Fibroblast of lung (primary cell): ENCODE data around the gene LSM12. TPM values are rescaled to one million over a fixed set of nuclear protein-coding genes. Genes with fewer than 3 reads are reported as not detected.
"Not testable (repeated sequence)": the region's sequence is repeated elsewhere in the genome, so short reads cannot be mapped to it uniquely, and the experiment has no call there.

ENCODE experiments used
- DNase-seq, 2 donors: peaks; one replicate each; pipeline versions ENCODE4 v3.0.0 to v3.0.0-alpha.2; 2010; ENCODE audit warnings: low read depth in 2 of 2
- H2AFZ ChIP-seq: 2 replicates; pipeline ENCODE4 v1.5.1; 2012; ENCODE audit warnings: low read length, control low read depth, inconsistent platforms
- H3K27ac ChIP-seq: 2 replicates; pipeline ENCODE4 v1.5.1; 2011; ENCODE audit warnings: low read length, control low read depth; ENCODE audit not compliant: insufficient read depth
- H3K27me3 ChIP-seq: 2 replicates; pipeline ENCODE4 v1.5.1; 2011; ENCODE audit warnings: mild to moderate bottlenecking, low read length; ENCODE audit not compliant: control insufficient read depth, insufficient read depth
- H3K36me3 ChIP-seq: 2 replicates; pipeline ENCODE4 v1.5.1; 2011; ENCODE audit warnings: low read length; ENCODE audit not compliant: control insufficient read depth, insufficient read depth
- H3K4me1 ChIP-seq: 2 replicates; pipeline ENCODE4 v1.5.1; 2011; ENCODE audit warnings: low read length; ENCODE audit not compliant: control insufficient read depth, insufficient read depth; ENCODE audit errors: extremely low read depth
- H3K4me2 ChIP-seq: 2 replicates; pipeline ENCODE4 v1.5.1; 2011; ENCODE audit warnings: low read length, control low read depth; ENCODE audit not compliant: insufficient read depth; ENCODE audit errors: extremely low read depth
- H3K4me3 ChIP-seq, 4 experiments: fragments of 200-600 bp in 1 of 4; sonication (generic) in 1 of 4; replicated peaks in 1 of 4; 2 replicates each; pipeline ENCODE4 v1.5.1; 2011 to 2016; ENCODE audit warnings: low read length in 4 of 4, low read depth in 3 of 4, mild to moderate bottlenecking in 3 of 4, control low read depth in 2 of 4, inconsistent platforms in 1 of 4, mixed read lengths in 1 of 4; ENCODE audit not compliant: insufficient read depth in 1 of 4; ENCODE audit errors: control extremely low read depth in 1 of 4
- H3K79me2 ChIP-seq: 2 replicates; pipeline ENCODE4 v1.5.1; 2012; ENCODE audit warnings: mild to moderate bottlenecking, low read length, inconsistent platforms; ENCODE audit not compliant: control insufficient read depth, insufficient read depth
- H3K9ac ChIP-seq: 2 replicates; pipeline ENCODE4 v1.5.1; 2011; ENCODE audit warnings: mild to moderate bottlenecking, low read length, control low read depth; ENCODE audit not compliant: insufficient read depth
- H3K9me3 ChIP-seq: 2 replicates; pipeline ENCODE4 v1.5.1; 2012; ENCODE audit warnings: low read depth, low read length; ENCODE audit not compliant: control insufficient read depth, insufficient read depth
- H4K20me1 ChIP-seq: 2 replicates; pipeline ENCODE4 v1.5.1; 2011; ENCODE audit warnings: low read length; ENCODE audit not compliant: control insufficient read depth, insufficient read depth; ENCODE audit errors: extremely low read depth
- CTCF ChIP-seq, 2 donors: IDR thresholded peaks in 1 of 2; conservative IDR thresholded peaks in 1 of 2; 1 replicate in 1 of 2; 2 replicates in 1 of 2; pipeline ENCODE4 v1.5.1; 2011 to 2012; ENCODE audit warnings: low read length in 2 of 2, control low read depth in 1 of 2, inconsistent platforms in 1 of 2, low read depth in 1 of 2, mild to moderate bottlenecking in 1 of 2
- EZH2 ChIP-seq: IDR thresholded peaks from 2 replicates; pipeline ENCODE4 v1.5.1; 2012; ENCODE audit warnings: low read length, control low read depth, mild to moderate bottlenecking; ENCODE audit errors: missing control alignments
- polyA plus RNA-seq, 2 donors: library from polyadenylated mRNA; depleted of rRNA in 1 of 2; stranded (reverse) in 1 of 2; unstranded in 1 of 2; fragments of >200 nt; gene quantifications; 2 replicates each; pipeline ENCODE4 v1.2.1, GENCODE V29; 2011 to 2012; ENCODE audit warnings: missing spikeins in 1 of 2
- total RNA-seq: library from RNA; depleted of rRNA; stranded (reverse); fragments of >200 nt; gene quantifications from 2 replicates; pipeline ENCODE4 v1.2.1, GENCODE V29; 2014

LSM12 gene
- total and polyA plus RNA-seq, 2 donors (not counting 1 experiment from before 2014, with no cell fraction given) = 25.6 to 79.3 TPM

GRCh38 chr17:44102849-44103622 is 36.6 kb upstream of the LSM12 start:
- no peaks in the 10 kb centered on the region for H4K20me1 ChIP-seq
- no peak overlapping the region for H3K4me2 ChIP-seq
- TF ChIP-seq EZH2 = no peak
- no peak for DNase-seq
- H3K4me1 ChIP-seq = peaks cover 10% of the 10 kb centered on the region
- H3K9me3 ChIP-seq = no peaks in the 10 kb centered on the region
- no peak overlapping the region for H2AFZ ChIP-seq
- no peaks in the 10 kb centered on the region for H3K36me3 ChIP-seq
- H3K79me2 ChIP-seq = peaks cover 33% of the 10 kb centered on the region
- H3K9ac ChIP-seq = no peak overlapping the region
- H3K27me3 ChIP-seq = no peaks in the 10 kb centered on the region
- no peak overlapping the region for H3K27ac ChIP-seq
- H3K4me3 ChIP-seq = no peak overlapping the region

- H3K9me3 ChIP-seq, H3K36me3 ChIP-seq, H3K27me3 ChIP-seq, DNase-seq, H3K4me2 ChIP-seq, H4K20me1 ChIP-seq, H2AFZ ChIP-seq, H3K4me3 ChIP-seq, H3K9ac ChIP-seq: not testable (repeated sequence)
- Histone ChIP-seq H3K79me2 (peaks cover 25% of the 10 kb centered on the region), H3K4me1 (peaks cover 11% of the 10 kb centered on the region), H3K27ac (peak overlapping the region; percentile 56)
These were observed 35.4 kb upstream of the LSM12 start for GRCh38 chr17:44101858-44102257.

GRCh38 chr17:44097110-44097958 is 30.9 kb upstream of the LSM12 start:
- H3K4me3 ChIP-seq = no peak overlapping the region
- peaks cover 21% of the 10 kb centered on the region for H3K4me1 ChIP-seq
- H2AFZ ChIP-seq = no peak overlapping the region
- H3K9ac ChIP-seq = no peak overlapping the region
- H3K27me3 ChIP-seq = no peaks in the 10 kb centered on the region
- peaks cover 8% of the 10 kb centered on the region for H3K79me2 ChIP-seq
- no peaks in the 10 kb centered on the region for H4K20me1 ChIP-seq
- H3K36me3 ChIP-seq = no peaks in the 10 kb centered on the region
- H3K4me2 ChIP-seq = no peak overlapping the region
- H3K9me3 ChIP-seq = no peaks in the 10 kb centered on the region
- DNase-seq = peak; percentile 60 to 66
- TF ChIP-seq CTCF (conservative IDR thresholded peaks at IDR 0.05 in 1 of 2, IDR thresholded peaks at IDR 0.05 in 1 of 2; ENCODE audit: low read depth in 1 of 2, low read length in 2 of 2) (no peak), EZH2 (no peak)
- peak overlapping the region; percentile 87 for H3K27ac ChIP-seq
